T-cell (primary cell): ENCODE measurements around the gene C11orf16. TPM values are rescaled to one million over a fixed set of nuclear protein-coding genes. Genes with fewer than 3 reads are reported as not detected.
"Not testable (repeated sequence)": the region's sequence is repeated elsewhere in the genome, so short reads cannot be mapped to it uniquely, and the experiment has no call there.

Experiments used
- ATAC-seq, 4 experiments: fragments of 200-7000 bp in 3 of 4; fragments of 150-1000 bp in 1 of 4; cut with Tn5 transposase; replicated peaks in 1 of 4; 1 replicate in 3 of 4; 2 replicates in 1 of 4; pipeline ENCODE4 v1.10.0; 2021; ENCODE audit warnings: moderate library complexity in 3 of 4, mild to moderate bottlenecking in 2 of 4, moderate number of reproducible peaks in 1 of 4
- CTCF ChIA-PET, 2 donors: fragments of 300-600 bp; sonication (Branson Sonifier 250); formaldehyde crosslinking; loops; one replicate each; lab custom pipeline; 2022; ENCODE audit warnings: antibody characterized with exemption in 2 of 2; lab: Charles Lee
- POLR2A ChIA-PET, 2 donors: fragments of 300-600 bp; sonication (Branson Sonifier 250); formaldehyde crosslinking; loops; one replicate each; lab custom pipeline; 2022; ENCODE audit warnings: antibody characterized with exemption in 2 of 2; lab: Charles Lee
- DNase-seq, 35 experiments: peaks; one replicate each; pipeline versions ENCODE4 v3.0.0 to v3.0.0-alpha.2; 2013 to 2023
- H3K27ac ChIP-seq: one replicate; pipeline ENCODE4 v1.5.1; 2013; ENCODE audit warnings: low read length
- H3K27me3 ChIP-seq, 2 experiments: replicated peaks in 1 of 2; 1 replicate in 1 of 2; 2 replicates in 1 of 2; pipeline versions ENCODE4 v1.6.1 to v1.7.0; 2013; ENCODE audit warnings: low read length in 1 of 2, mixed read lengths in 1 of 2; ENCODE audit not compliant: control insufficient read depth in 2 of 2, insufficient read depth in 2 of 2; ENCODE audit errors: extremely low read depth in 1 of 2
- H3K36me3 ChIP-seq, 2 donors: 1 replicate in 1 of 2; 2 replicates in 1 of 2; pipeline versions ENCODE4 v1.6.1 to v1.7.0; 2013; ENCODE audit warnings: low read length in 1 of 2; ENCODE audit not compliant: control insufficient read depth in 2 of 2, insufficient read depth in 1 of 2; ENCODE audit errors: extremely low read depth in 1 of 2
- H3K4me1 ChIP-seq, 2 experiments: 1 replicate in 1 of 2; 2 replicates in 1 of 2; pipeline versions ENCODE4 v1.6.1 to v1.7.0; 2013; ENCODE audit warnings: low read length in 2 of 2, mixed read lengths in 1 of 2; ENCODE audit not compliant: insufficient read depth in 2 of 2, control insufficient read depth in 1 of 2; ENCODE audit errors: extremely low read depth in 1 of 2
- H3K4me3 ChIP-seq, 2 donors: 1 replicate in 1 of 2; 2 replicates in 1 of 2; pipeline versions ENCODE4 v1.5.1 to v1.7.0; 2013; ENCODE audit warnings: mild to moderate bottlenecking in 2 of 2, low read length in 1 of 2, moderate library complexity in 1 of 2; ENCODE audit not compliant: control insufficient read depth in 1 of 2; ENCODE audit errors: extremely low read depth in 1 of 2
- H3K9me3 ChIP-seq: 2 replicates; pipeline ENCODE4 v1.7.0; 2013
- H3K27ac Mint-ChIP-seq, 2 donors: one replicate each; pipeline ENCODE4 v1.8.0; 2020 to 2021; ENCODE audit warnings: mild to moderate bottlenecking in 2 of 2, mixed read lengths in 2 of 2
- H3K27me3 Mint-ChIP-seq, 2 donors: one replicate each; pipeline ENCODE4 v1.8.0; 2021 to 2022; ENCODE audit warnings: mixed read lengths in 2 of 2
- H3K36me3 Mint-ChIP-seq: one replicate; pipeline ENCODE4 v1.8.0; 2021; ENCODE audit warnings: mixed read lengths
- H3K4me1 Mint-ChIP-seq, 3 donors: one replicate each; pipeline ENCODE4 v1.8.0; 2020 to 2022; ENCODE audit warnings: mixed read lengths in 3 of 3, mild to moderate bottlenecking in 1 of 3
- H3K4me3 Mint-ChIP-seq, 3 donors: one replicate each; pipeline ENCODE4 v1.8.0; 2020 to 2022; ENCODE audit warnings: mild to moderate bottlenecking in 3 of 3, mixed read lengths in 3 of 3, moderate library complexity in 3 of 3
- H3K9me3 Mint-ChIP-seq, 3 donors: one replicate each; pipeline ENCODE4 v1.8.0; 2020 to 2022; ENCODE audit warnings: mixed read lengths in 3 of 3
- WGBS: methylation state at CpG from one replicate; pipeline ENCODE4 v1.1.5; 2013; ENCODE audit warnings: missing lambda C conversion rate; ENCODE audit not compliant: insufficient coverage; 5-methylcytosine and 5-hydroxymethylcytosine counted together
- total RNA-seq, 35 experiments: library from RNA in 6 of 35; stranded (reverse) in 6 of 35; fragments of 120-200 nt in 1 of 35; gene quantifications; one replicate each; pipeline versions ENCODE4 v1.2.1 to v1.2.4 and lab custom pipeline; 2013 to 2026

Gene C11orf16
- total RNA-seq, 5 donors from 2014 or later (not counting 1 experiment from before 2014, with no cell fraction given): not detected

- WGBS: no CpG with 5 or more reads among the region's 2 CpGs
- ATAC-seq (no peak), DNase-seq (no peak)
- H3K27me3 ChIP-seq: peaks cover 0 to 5% of the 10 kb centered on the region in 2 experiments
- H3K36me3 ChIP-seq: no peaks in the 10 kb centered on the region
- no peak overlapping the region for H3K4me3 Mint-ChIP-seq
- H3K4me3 ChIP-seq: no peak overlapping the region
- H3K27ac Mint-ChIP-seq: no peak overlapping the region
- H3K27ac ChIP-seq: no peak overlapping the region
- H3K4me1 ChIP-seq: no peaks in the 10 kb centered on the region
- H3K36me3 Mint-ChIP-seq: peaks cover 5% of the 10 kb centered on the region
- peaks cover 0 to 8% (median 6%) of the 10 kb centered on the region in 3 donors for H3K9me3 Mint-ChIP-seq
- ChIA-PET CTCF (no interaction called here), POLR2A (no interaction called here)
- H3K27me3 Mint-ChIP-seq: peaks cover 25 to 29% of the 10 kb centered on the region in 2 donors
- no peaks in the 10 kb centered on the region for H3K4me1 Mint-ChIP-seq
- H3K9me3 ChIP-seq: no peaks in the 10 kb centered on the region
These were observed 46.4 kb downstream of the C11orf16 start for GRCh38 chr11:8886322-8886721.

DNA sequence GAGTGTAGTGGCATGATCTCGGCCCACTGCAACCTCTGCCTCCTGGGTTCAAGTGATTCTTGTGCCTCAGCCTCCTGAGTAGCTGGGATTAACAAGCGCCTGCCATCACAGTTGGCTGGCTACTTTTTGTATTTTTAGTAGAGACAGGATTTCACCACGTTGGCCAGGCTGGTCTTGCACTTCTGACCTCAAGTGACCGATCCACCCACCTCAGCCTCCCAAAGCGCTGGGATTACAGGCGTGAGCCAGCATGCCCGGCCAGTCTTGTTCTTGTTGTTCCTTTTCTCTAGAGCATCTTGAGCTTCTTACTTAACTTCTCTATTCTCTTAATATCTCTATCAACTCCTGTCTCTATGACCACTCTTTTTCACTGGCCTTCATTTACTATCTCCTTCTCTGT is 51.2 kb downstream of the C11orf16 start:
- ATAC-seq, CTCF ChIA-PET, H3K4me1 Mint-ChIP-seq, H3K4me1 ChIP-seq, H3K27ac ChIP-seq, H3K4me3 ChIP-seq, H3K9me3 ChIP-seq, H3K27me3 ChIP-seq, H3K9me3 Mint-ChIP-seq, H3K36me3 Mint-ChIP-seq, H3K4me3 Mint-ChIP-seq, DNase-seq, H3K36me3 ChIP-seq, H3K27ac Mint-ChIP-seq, POLR2A ChIA-PET: not testable (repeated sequence)
- 89% methylated on average over 7 of the region's 7 CpGs for WGBS
- peaks cover 14 to 24% of the 10 kb centered on the region in 2 donors for H3K27me3 Mint-ChIP-seq

DNA sequence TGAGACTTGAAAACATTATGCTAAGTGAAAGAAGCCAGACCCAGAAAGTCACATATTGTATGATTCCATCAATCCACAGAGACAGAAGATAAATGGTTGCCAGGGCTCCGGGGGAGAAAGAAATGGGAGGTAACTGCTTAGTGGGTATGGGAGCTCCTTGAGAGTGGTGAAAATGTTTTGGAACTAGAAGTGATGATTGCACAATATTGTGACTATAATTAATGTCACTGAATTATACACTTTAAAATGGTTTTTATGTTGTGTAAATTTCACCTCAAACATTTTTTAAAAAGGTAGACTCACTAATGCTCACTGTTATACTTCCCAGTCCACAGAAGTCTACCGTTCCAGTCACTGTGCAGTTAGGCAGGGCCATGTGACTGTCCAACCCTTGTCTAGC is 54.0 kb downstream of the C11orf16 start:
- H3K9me3 Mint-ChIP-seq: no peaks in the 10 kb centered on the region
- no peak for ATAC-seq
- H3K27ac Mint-ChIP-seq: no peak overlapping the region
- Histone ChIP-seq H3K27me3 (peaks cover 0 to 9% of the 10 kb centered on the region in 2 experiments), H3K9me3 (no peaks in the 10 kb centered on the region), H3K4me3 (no peak overlapping the region), H3K36me3 (no peaks in the 10 kb centered on the region), H3K4me1 (peaks cover 0 to 3% of the 10 kb centered on the region in 2 experiments), H3K27ac (no peak overlapping the region)
- 100% methylated on average over 1 of the region's 2 CpGs for WGBS
- no peaks in the 10 kb centered on the region for H3K36me3 Mint-ChIP-seq
- peaks cover 5 to 6% (median 6%) of the 10 kb centered on the region in 3 donors for H3K4me1 Mint-ChIP-seq
- CTCF ChIA-PET: no interaction called here
- peaks cover 13 to 16% of the 10 kb centered on the region in 2 donors for H3K27me3 Mint-ChIP-seq
- H3K4me3 Mint-ChIP-seq: no peak overlapping the region
- DNase-seq: no peak
- POLR2A ChIA-PET: no interaction called here

DNA sequence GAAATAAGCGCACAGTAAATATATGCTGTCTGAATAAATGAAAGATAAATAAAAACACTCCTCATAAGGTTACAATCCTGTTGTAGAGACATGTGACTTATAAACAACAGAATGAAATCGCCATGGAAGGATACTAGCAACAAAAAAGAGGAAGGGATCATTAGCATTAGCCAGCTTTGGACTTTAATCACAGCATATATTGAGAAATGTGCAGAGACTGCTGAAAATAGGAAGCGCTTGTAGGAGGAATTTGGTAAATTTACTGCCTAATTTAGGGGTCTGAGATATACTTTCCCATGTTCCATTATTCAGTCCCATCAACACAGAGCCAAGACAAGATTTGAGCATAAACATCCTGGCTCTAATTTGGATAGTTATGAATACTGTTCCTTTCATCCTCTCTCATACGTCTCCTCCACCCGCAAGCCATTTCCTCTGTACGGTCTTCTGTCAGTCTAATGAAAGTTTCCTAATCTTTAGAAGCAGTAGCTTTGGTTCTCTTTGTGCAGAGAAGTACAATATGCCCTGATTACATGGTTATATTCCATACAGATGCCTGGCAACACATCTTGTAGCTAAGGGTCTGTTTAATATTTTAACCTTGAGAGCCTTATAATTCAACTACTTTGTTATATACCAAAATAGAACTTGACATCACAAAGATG is 58.9 kb downstream of the C11orf16 start:
- Histone ChIP-seq H3K27ac (no peak overlapping the region), H3K27me3 (peaks cover 4 to 29% of the 10 kb centered on the region in 2 experiments), H3K36me3 (no peaks in the 10 kb centered on the region), H3K4me3 (no peak overlapping the region), H3K4me1 (peaks cover 6 to 10% of the 10 kb centered on the region in 2 experiments), H3K9me3 (no peaks in the 10 kb centered on the region)
- DNase-seq (no peak), ATAC-seq (peak in 2 of 4 experiments; percentile 45 to 49)
- Mint-ChIP-seq H3K9me3 (no peaks in the 10 kb centered on the region), H3K27me3 (peaks cover 24 to 37% of the 10 kb centered on the region in 2 donors), H3K4me3 (no peak overlapping the region), H3K4me1 (peaks cover 8 to 17% (median 16%) of the 10 kb centered on the region in 3 donors), H3K36me3 (no peaks in the 10 kb centered on the region), H3K27ac (no peak overlapping the region)
- CTCF ChIA-PET: interaction anchor here in 1 of 2 donors (0.6 kb wide), 1 partner anchor 176 kb away, joined by 3 read pairs; no protein-coding TSS in a partner anchor
- WGBS: no CpG with 5 or more reads among the region's 6 CpGs
- POLR2A ChIA-PET: no interaction called here

GRCh38 chr11:8871962-8872361 is 60.8 kb downstream of the C11orf16 start:
- Histone ChIP-seq H3K27me3 (peaks cover 8 to 34% of the 10 kb centered on the region in 2 experiments), H3K36me3 (no peaks in the 10 kb centered on the region), H3K27ac (no peak overlapping the region), H3K4me3 (no peak overlapping the region), H3K4me1 (peaks cover 6 to 10% of the 10 kb centered on the region in 2 experiments), H3K9me3 (no peaks in the 10 kb centered on the region)
- H3K4me1 Mint-ChIP-seq: peaks cover 8 to 17% (median 16%) of the 10 kb centered on the region in 3 donors
- DNase-seq: no peak
- no peak overlapping the region for H3K27ac Mint-ChIP-seq
- no peaks in the 10 kb centered on the region for H3K9me3 Mint-ChIP-seq
- no peaks in the 10 kb centered on the region for H3K36me3 Mint-ChIP-seq
- H3K27me3 Mint-ChIP-seq: peaks cover 21 to 42% of the 10 kb centered on the region in 2 donors
- ATAC-seq: no peak
- 100% methylated on average over 4 of the region's 6 CpGs for WGBS
- peak overlapping the region in 1 of 3 donors; percentile 62 for H3K4me3 Mint-ChIP-seq
- CTCF ChIA-PET: interaction anchor here in 1 of 2 donors (0.6 kb wide), 1 partner anchor 1704 kb away, joined by 3 read pairs; no protein-coding TSS in a partner anchor
- POLR2A ChIA-PET: no interaction called here

GRCh38 chr11:8871171-8871775 is 61.5 kb downstream of the C11orf16 start:
- Histone ChIP-seq H3K36me3 (no peaks in the 10 kb centered on the region), H3K27ac (no peak overlapping the region), H3K4me3 (peak overlapping the region in 1 of 2 donors; percentile 18), H3K27me3 (peaks cover 8 to 31% of the 10 kb centered on the region in 2 experiments), H3K9me3 (no peaks in the 10 kb centered on the region), H3K4me1 (peaks cover 6 to 10% of the 10 kb centered on the region in 2 experiments)
- 23% methylated on average over 11 of the region's 27 CpGs for WGBS
- peak overlapping the region in 2 of 3 donors; percentile 31 to 62 for H3K4me3 Mint-ChIP-seq
- ChIA-PET POLR2A (no interaction called here), CTCF (no interaction called here)
- DNase-seq: no peak
- no peaks in the 10 kb centered on the region for H3K36me3 Mint-ChIP-seq
- no peak for ATAC-seq
- H3K9me3 Mint-ChIP-seq: no peaks in the 10 kb centered on the region
- peaks cover 8 to 17% (median 16%) of the 10 kb centered on the region in 3 donors for H3K4me1 Mint-ChIP-seq
- no peak overlapping the region for H3K27ac Mint-ChIP-seq
- H3K27me3 Mint-ChIP-seq: peaks cover 21 to 41% of the 10 kb centered on the region in 2 donors
